ENCODE measurements around the gene SERPINF2.
"Not testable (repeated sequence)": the region's sequence is repeated elsewhere in the genome, so short reads cannot be mapped to it uniquely, and the experiment has no call there.

Gene SERPINF2

DNA sequence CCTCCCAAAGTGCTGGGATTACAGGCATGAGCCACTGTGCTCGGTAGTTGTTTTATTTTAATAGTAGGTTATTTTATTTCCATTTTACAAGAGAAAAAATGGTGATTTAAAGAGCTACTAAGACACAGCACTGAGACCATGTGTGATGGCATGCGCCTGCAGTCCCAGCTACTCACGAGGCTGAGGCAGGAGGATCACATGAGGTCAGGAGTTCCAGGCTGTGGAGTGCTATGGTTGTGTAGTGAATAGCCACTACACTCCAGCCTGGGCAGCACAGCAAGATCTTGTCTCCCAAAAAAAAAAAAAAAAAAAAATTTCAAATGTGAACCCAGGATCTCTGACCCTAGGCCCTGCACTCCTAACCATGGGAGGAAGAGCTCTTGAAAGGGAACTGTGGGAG, 22.9 kb downstream of the SERPINF2 start:
- Histone ChIP-seq H3K4me3 (no peak overlapping the region), H3K27ac (peak overlapping the region in 1 of 2 donors; percentile 53)
- DNase-seq (ENCODE audit: low spot score) = no peak
- TF ChIP-seq, protein P1, sequence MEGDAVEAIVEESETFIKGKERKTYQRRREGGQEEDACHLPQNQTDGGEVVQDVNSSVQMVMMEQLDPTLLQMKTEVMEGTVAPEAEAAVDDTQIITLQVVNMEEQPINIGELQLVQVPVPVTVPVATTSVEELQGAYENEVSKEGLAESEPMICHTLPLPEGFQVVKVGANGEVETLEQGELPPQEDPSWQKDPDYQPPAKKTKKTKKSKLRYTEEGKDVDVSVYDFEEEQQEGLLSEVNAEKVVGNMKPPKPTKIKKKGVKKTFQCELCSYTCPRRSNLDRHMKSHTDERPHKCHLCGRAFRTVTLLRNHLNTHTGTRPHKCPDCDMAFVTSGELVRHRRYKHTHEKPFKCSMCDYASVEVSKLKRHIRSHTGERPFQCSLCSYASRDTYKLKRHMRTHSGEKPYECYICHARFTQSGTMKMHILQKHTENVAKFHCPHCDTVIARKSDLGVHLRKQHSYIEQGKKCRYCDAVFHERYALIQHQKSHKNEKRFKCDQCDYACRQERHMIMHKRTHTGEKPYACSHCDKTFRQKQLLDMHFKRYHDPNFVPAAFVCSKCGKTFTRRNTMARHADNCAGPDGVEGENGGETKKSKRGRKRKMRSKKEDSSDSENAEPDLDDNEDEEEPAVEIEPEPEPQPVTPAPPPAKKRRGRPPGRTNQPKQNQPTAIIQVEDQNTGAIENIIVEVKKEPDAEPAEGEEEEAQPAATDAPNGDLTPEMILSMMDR (IDR thresholded peaks at IDR 0.05) = no peak

DNA sequence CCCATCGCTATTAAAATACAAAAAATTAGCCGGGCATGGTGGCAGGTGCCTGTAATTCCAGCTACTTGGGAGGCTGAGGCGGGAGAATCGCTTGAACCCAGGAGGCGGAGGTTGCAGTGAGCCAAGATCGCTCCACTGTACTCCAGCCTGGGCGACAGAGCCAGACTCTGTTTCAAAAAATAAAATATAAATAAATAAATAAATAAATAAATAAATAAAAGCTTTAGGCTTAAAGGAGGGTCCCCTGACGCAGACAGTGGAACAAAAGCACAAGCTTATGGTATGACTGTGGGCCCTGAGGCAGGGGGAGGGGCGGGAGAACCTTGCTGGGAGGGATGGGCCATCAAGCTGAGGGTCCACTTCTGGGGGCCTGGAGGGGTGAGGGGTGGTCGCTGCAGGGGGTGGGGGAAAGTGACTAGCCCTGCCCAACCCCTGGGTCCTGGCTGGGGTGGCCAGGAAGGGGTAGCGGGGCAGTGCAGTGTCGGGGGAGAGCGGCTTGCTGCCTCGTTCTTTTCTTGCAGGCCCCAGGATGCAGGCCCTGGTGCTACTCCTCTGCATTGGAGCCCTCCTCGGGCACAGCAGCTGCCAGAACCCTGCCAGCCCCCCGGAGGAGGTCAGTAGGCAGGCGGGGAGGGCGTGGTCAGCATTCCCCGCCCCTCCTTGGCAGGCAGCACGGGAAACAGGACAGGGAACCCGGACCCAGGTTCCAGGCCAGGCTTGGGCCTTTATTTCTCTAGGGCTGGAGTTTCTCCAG, 23.9 kb downstream of the SERPINF2 start:
- peak; percentile 77 for DNase-seq (ENCODE audit: low spot score)
- TF ChIP-seq, protein P1 (IDR thresholded peaks at IDR 0.05) = no peak
- peak overlapping the region in 1 of 2 donors; percentile 60 for H3K27ac ChIP-seq
- H3K4me3 ChIP-seq = no peak overlapping the region

DNA sequence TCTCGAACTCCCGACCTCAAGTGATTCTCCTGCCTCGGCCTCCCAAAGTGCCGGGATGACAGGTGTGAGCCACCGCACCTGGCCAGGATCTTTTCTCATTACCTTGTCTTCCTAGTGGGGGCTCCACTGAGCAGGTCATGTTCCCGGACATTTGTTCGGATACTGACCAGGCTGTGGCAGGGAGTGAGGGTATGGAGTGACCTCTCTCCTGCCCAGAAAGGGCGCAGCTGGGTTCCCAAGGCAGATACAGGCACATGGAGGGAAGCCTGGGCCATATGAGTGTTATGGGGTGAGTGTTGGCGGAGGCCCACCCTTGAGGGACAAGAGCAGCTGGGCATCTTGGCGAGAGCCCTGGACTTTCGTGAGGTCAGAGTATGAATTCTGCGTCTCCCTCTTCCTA, 24.7 kb downstream of the SERPINF2 start:
- DNase-seq (ENCODE audit: low spot score) = no peak
- H3K27ac ChIP-seq = peak overlapping the region in 1 of 2 donors; percentile 60
- H3K4me3 ChIP-seq = no peak overlapping the region
- TF ChIP-seq, protein P1 (IDR thresholded peaks at IDR 0.05) = no peak

DNA sequence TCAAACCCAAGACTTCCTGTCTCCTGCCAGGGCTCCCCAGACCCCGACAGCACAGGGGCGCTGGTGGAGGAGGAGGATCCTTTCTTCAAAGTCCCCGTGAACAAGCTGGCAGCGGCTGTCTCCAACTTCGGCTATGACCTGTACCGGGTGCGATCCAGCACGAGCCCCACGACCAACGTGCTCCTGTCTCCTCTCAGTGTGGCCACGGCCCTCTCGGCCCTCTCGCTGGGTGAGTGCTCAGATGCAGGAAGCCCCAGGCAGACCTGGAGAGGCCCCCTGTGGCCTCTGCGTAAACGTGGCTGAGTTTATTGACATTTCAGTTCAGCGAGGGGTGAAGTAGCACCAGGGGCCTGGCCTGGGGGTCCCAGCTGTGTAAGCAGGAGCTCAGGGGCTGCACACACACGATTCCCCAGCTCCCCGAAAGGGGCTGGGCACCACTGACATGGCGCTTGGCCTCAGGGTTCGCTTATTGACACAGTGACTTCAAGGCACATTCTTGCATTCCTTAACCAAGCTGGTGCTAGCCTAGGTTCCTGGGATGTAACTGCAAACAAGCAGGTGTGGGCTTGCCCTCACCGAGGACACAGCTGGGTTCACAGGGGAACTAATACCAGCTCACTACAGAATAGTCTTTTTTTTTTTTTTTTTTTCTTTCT, 27.3 kb downstream of the SERPINF2 start:
- TF ChIP-seq, protein P1 (IDR thresholded peaks at IDR 0.05) = no peak
- DNase-seq (ENCODE audit: low spot score) = no peak
- H3K27ac ChIP-seq = no peak overlapping the region
- no peak overlapping the region for H3K4me3 ChIP-seq

DNA sequence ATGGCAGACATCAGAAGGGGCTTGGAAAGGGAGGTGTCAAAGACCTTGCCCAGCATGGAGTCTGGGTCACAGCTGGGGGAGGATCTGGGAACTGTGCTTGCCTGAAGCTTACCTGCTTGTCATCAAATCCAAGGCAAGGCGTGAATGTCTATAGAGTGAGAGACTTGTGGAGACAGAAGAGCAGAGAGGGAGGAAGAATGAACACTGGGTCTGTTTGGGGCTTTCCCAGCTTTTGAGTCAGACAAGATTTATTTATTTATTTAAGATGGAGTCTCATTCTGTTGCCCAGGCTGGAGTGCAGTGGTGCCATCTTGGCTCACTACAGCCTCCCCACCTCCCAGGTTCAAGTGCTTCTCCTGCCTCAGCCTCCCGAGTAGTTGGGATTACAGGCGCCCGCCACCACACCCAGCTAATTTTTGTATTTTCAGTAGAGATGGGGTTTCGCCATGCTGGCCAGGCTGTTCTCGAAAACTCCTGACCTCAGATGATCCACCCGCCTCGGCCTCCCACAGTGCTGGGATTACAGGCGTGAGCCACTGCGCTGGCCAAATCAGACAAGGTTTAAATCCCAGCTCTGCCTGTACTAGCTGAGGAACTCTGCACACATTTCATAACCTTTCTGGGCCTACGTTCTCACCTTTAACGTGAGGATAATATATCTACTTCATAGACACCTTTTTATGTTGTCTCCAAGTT, 30.5 kb downstream of the SERPINF2 start:
- not testable (repeated sequence) for DNase-seq (ENCODE audit: low spot score)
- Histone ChIP-seq H3K27ac (peak overlapping the region; percentile 28 to 71), H3K4me3 (peak overlapping the region; percentile 10)

DNA sequence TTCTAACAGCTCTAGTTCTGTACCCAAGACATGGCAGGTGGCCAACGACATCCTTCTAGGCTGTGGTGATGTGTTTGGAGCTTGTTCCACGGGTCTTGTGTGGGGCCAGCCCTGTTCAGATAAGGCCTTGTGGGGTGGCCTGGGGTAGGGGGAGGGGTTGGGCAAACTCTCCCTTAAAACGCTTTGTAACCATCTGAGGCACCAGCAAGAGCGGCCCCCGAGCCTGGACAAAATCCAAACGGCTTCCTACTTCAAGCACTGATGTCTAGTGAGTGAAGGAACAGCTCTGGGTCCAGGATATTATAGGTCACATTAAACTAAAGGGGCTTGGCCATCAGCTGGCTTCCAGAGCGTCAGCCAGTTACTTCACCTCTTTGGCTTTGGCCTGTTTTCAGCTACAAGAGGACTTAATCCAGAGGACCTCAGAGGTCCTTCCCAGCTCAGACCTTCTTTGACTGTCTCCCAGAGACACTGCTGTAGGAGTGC, 31.1 kb downstream of the SERPINF2 start:
- no peak for DNase-seq (ENCODE audit: low spot score)
- H3K4me3 ChIP-seq = peak overlapping the region; percentile 10
- TF ChIP-seq, protein P1 (IDR thresholded peaks at IDR 0.05) = no peak
- peak overlapping the region; percentile 28 to 71 for H3K27ac ChIP-seq

DNA sequence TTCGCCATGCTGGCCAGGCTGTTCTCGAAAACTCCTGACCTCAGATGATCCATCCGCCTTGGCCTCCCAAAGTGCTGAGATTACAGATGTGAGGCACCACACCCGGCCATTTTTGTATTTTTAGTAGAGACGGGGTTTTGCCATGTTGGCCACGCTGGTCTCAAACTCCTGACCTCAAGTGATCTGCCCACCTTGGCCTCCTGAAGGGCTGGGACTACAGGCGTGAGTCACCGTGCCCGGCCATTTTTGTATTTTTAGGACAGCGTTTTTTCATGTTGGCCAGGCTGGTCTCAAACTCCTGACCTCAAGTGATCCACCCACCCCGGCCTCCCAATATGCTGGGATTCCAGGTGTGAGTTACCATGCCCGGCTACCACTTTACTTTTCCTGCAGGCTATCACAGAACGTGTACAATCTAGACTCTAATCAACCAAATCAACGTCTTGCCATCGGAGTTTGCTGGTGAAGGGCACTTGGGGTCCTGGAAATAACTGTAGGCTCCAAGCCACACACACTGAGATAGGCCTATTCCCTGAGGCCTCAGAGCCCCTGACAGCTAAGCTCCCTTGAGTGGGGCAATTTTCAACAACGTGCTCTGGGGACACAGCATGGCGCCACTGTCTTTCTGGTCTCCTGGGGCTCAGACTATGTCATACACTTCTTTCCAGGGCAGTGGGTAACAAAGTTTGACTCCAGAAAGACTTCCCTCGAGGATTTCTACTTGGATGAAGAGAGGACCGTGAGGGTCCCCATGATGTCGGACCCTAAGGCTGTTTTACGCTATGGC, 31.9 kb downstream of the SERPINF2 start:
- peak overlapping the region; percentile 28 to 71 for H3K27ac ChIP-seq
- no peak for DNase-seq (ENCODE audit: low spot score)
- H3K4me3 ChIP-seq = no peak overlapping the region
- TF ChIP-seq, protein P1 (IDR thresholded peaks at IDR 0.05) = no peak

Data from coronary artery (tissue), 2 donors.